Measurements from ENCODE around the gene RNF187. TPM values are rescaled to one million over a fixed set of nuclear protein-coding genes. Genes with fewer than 3 reads are reported as not detected.

RNF187 gene
- total RNA-seq, 4 donors from 2014 or later = 22.5 to 62.6 (median 61.0) TPM

GRCh38 chr1:228527596-228527995 lies 40.4 kb downstream of the RNF187 start:
- 44% methylated on average over 5 of the region's 5 CpGs for WGBS
- Histone ChIP-seq H3K4me1 (peaks cover 0 to 3% (median 0%) of the 10 kb centered on the region in 4 donors), H3K9me3 (no peaks in the 10 kb centered on the region), H3K4me3 (no peak overlapping the region), H3K36me3 (no peaks in the 10 kb centered on the region), H3K27me3 (peaks cover 0 to 62% (median 5%) of the 10 kb centered on the region in 4 donors), H3K27ac (replicated peaks in 1 of 4) (no peak overlapping the region)
- intact Hi-C loops (cut with DNase I) = no loop called here
- no peak for DNase-seq (ENCODE audit: extremely low spot score)
- TF ChIP-seq POLR2A (IDR thresholded peaks at IDR 0.05; ENCODE audit: low read depth) = no peak
- TF ChIP-seq, protein P1, sequence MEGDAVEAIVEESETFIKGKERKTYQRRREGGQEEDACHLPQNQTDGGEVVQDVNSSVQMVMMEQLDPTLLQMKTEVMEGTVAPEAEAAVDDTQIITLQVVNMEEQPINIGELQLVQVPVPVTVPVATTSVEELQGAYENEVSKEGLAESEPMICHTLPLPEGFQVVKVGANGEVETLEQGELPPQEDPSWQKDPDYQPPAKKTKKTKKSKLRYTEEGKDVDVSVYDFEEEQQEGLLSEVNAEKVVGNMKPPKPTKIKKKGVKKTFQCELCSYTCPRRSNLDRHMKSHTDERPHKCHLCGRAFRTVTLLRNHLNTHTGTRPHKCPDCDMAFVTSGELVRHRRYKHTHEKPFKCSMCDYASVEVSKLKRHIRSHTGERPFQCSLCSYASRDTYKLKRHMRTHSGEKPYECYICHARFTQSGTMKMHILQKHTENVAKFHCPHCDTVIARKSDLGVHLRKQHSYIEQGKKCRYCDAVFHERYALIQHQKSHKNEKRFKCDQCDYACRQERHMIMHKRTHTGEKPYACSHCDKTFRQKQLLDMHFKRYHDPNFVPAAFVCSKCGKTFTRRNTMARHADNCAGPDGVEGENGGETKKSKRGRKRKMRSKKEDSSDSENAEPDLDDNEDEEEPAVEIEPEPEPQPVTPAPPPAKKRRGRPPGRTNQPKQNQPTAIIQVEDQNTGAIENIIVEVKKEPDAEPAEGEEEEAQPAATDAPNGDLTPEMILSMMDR (IDR thresholded peaks at IDR 0.05) = no peak
- TF ChIP-seq EP300 (IDR thresholded peaks at IDR 0.05) = no peak
- TF ChIP-seq POLR2AphosphoS5 (IDR thresholded peaks at IDR 0.05) = no peak

DNA sequence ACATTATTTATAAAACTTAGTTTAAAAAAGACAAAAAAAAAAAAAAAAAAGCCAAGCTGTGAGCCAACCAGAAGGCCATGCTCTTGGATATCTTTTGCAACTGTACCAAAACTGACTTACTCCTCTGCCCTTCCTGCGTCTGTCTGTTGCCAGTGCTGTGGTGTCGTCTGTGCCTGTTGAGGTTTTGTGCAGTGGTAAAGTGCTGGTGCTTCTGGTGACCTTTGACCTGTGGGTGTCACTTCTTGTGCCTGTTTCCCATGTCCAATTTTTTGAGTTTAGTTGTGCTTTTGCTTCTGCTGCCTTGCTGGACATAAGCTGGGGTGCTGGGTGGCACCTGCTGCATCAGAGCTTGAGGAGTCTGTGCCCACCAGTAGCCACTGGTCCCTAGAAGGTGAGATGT lies 41.4 kb downstream of the RNF187 start:
- H3K4me3 ChIP-seq = no peak overlapping the region
- H3K27me3 ChIP-seq = peaks cover 0 to 72% (median 5%) of the 10 kb centered on the region in 4 donors
- 55% methylated on average over 2 of the region's 2 CpGs for WGBS
- H3K9me3 ChIP-seq = no peaks in the 10 kb centered on the region
- DNase-seq (ENCODE audit: extremely low spot score) = no peak
- no peak for TF ChIP-seq POLR2AphosphoS5 (IDR thresholded peaks at IDR 0.05)
- TF ChIP-seq POLR2A (IDR thresholded peaks at IDR 0.05; ENCODE audit: low read depth) = no peak
- TF ChIP-seq, protein P1 (IDR thresholded peaks at IDR 0.05) = no peak
- TF ChIP-seq EP300 (IDR thresholded peaks at IDR 0.05) = no peak
- peaks cover 0 to 3% (median 1%) of the 10 kb centered on the region in 4 donors for H3K4me1 ChIP-seq
- no peaks in the 10 kb centered on the region for H3K36me3 ChIP-seq
- H3K27ac ChIP-seq (replicated peaks in 1 of 4) = no peak overlapping the region
- intact Hi-C loops (cut with DNase I) = no loop called here

DNA sequence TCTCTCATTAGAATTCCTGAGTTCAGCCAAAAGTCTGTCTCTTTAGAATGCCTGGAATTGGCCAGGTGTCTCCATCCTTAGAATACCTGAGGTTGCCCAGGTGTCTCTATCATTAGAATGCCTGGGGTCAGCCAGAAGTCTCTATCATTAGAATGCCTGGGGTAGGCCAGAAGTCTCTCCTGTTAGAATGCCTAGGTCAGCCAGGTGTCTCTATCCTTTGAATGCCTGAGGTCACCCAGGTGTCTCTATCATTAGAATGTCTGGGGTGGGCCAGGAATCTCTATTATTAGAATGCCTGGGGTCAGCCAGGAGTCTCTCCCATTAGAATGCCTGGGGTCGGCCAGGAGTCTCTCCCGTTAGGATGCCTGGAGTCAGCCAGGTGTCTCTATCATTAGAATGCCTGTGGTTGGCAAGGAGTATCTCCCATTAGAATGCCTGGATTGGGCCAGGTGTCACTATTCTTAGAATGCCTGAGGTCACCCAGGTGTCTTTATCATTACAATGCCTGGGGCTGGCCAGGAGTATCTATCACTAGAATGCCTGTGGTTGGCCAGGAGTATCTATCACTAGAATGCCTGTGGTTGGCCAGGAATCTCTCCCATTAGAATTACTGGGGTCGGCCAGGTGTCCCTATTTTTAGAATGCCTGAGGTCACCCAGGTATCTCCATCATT lies 43.0 kb downstream of the RNF187 start:
- DNase-seq (ENCODE audit: extremely low spot score) = no peak
- no peak overlapping the region for H3K4me3 ChIP-seq
- H3K4me1 ChIP-seq = peaks cover 0 to 3% (median 1%) of the 10 kb centered on the region in 4 donors
- WGBS = 60% methylated on average over 1 of the region's 3 CpGs
- peaks cover 0 to 89% (median 5%) of the 10 kb centered on the region in 4 donors for H3K27me3 ChIP-seq
- H3K27ac ChIP-seq (replicated peaks in 1 of 4) = no peak overlapping the region
- TF ChIP-seq POLR2A (IDR thresholded peaks at IDR 0.05; ENCODE audit: low read depth) = no peak
- no peak for TF ChIP-seq EP300 (IDR thresholded peaks at IDR 0.05)
- no peak for TF ChIP-seq POLR2AphosphoS5 (IDR thresholded peaks at IDR 0.05)
- TF ChIP-seq, protein P1 (IDR thresholded peaks at IDR 0.05) = no peak
- intact Hi-C loops (cut with DNase I) = no loop called here
- no peaks in the 10 kb centered on the region for H3K9me3 ChIP-seq
- H3K36me3 ChIP-seq = no peaks in the 10 kb centered on the region

- Histone ChIP-seq H3K4me3 (no peak overlapping the region), H3K4me1 (peaks cover 0 to 3% (median 1%) of the 10 kb centered on the region in 4 donors), H3K36me3 (no peaks in the 10 kb centered on the region), H3K27me3 (peaks cover 0 to 92% (median 5%) of the 10 kb centered on the region in 4 donors), H3K27ac (replicated peaks in 1 of 4) (no peak overlapping the region), H3K9me3 (peaks cover 0 to 6% (median 2%) of the 10 kb centered on the region in 4 donors)
- no peak for DNase-seq (ENCODE audit: extremely low spot score)
- intact Hi-C loops (cut with DNase I) = no loop called here
- TF ChIP-seq POLR2AphosphoS5 (IDR thresholded peaks at IDR 0.05) (no peak), POLR2A (IDR thresholded peaks at IDR 0.05; ENCODE audit: low read depth) (no peak), EP300 (IDR thresholded peaks at IDR 0.05) (no peak)
- TF ChIP-seq, protein P1 (IDR thresholded peaks at IDR 0.05) = no peak
- 73% methylated on average over 5 of the region's 5 CpGs for WGBS
Observed at GRCh38 chr1:228530951-228531731, 44.0 kb downstream of the RNF187 start.

Measured in esophagus muscularis mucosa (tissue), 4 donors.